Measurements from ENCODE around the gene KLK4. TPM values are rescaled to one million over a fixed set of nuclear protein-coding genes. Genes with fewer than 3 reads are reported as not detected.

The KLK4 gene
- total and polyA plus RNA-seq, 2 of the 4 experiments (the other 2 are of a cell fraction) = not detected

DNA sequence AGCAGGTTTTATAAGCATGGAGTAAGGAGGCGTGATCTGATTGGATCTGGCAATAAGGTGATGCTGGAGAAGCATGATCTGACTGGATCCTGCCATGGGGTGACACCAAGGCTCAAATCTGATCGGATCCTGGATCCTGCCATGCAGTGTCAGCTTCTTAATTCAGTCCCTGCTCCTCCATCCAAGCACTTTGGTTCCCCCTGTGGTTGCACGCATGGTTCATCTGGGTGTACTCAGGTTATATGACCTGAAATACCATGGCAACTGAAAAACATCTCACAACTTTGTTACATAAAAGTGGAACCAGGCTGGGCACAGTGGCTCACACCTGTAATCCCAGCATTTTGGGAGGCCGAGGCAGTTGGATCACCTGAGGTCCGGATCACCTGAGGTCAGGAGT is 17.6 kb upstream of the KLK4 start:
- Histone ChIP-seq H2BK15ac (ENCODE audit: low read depth, low read length) (no peak overlapping the region), H4K91ac (ENCODE audit: insufficient read depth, low read depth, low read length) (no peak overlapping the region), H3K56ac (ENCODE audit: extremely low read depth, insufficient read depth, low read length) (no peak overlapping the region), H3K27ac (ENCODE audit: insufficient read depth, low read length) (no peak overlapping the region), H2AFZ (replicated peaks; ENCODE audit: low read length, poor library complexity) (no peak overlapping the region), H4K5ac (ENCODE audit: low read depth, low read length) (no peak overlapping the region), H4K8ac (ENCODE audit: low read depth in 2 of 2, low read length in 2 of 2) (no peak overlapping the region), H3K14ac (replicated peaks; ENCODE audit: low read depth, low read length) (no peak overlapping the region), H3K36me3 (ENCODE audit: control insufficient read depth, insufficient read depth, low read length) (no peaks in the 10 kb centered on the region), H2AK9ac (replicated peaks; ENCODE audit: low read depth, low read length, poor library complexity) (no peak overlapping the region), H2BK5ac (ENCODE audit: low read depth, low read length, poor library complexity, severe bottlenecking) (no peak overlapping the region), H2AK5ac (ENCODE audit: low read depth, low read length) (no peak overlapping the region), H3K9me1 (ENCODE audit: insufficient read depth, low read length) (no peaks in the 10 kb centered on the region), H3K4ac (ENCODE audit: low read depth, low read length) (no peak overlapping the region), H2BK20ac (ENCODE audit: low read depth, low read length) (no peak overlapping the region), H2BK120ac (ENCODE audit: low read depth, low read length) (no peak overlapping the region), H3K4me3 (ENCODE audit: insufficient read depth, low read depth, low read length) (no peak overlapping the region), H3K23ac (ENCODE audit: low read depth, low read length) (no peak overlapping the region), H3K79me1 (ENCODE audit: low read depth in 1 of 2, low read length in 2 of 2) (no peaks in the 10 kb centered on the region), H3K4me1 (ENCODE audit: control insufficient read depth, insufficient read depth, low read length) (no peaks in the 10 kb centered on the region), H4K20me1 (ENCODE audit: insufficient read depth, low read length) (no peaks in the 10 kb centered on the region), H3K18ac (ENCODE audit: low read depth, low read length) (no peak overlapping the region), H3K4me2 (ENCODE audit: low read depth, low read length) (no peak overlapping the region), H3K27me3 (ENCODE audit: control insufficient read depth, insufficient read depth, low read length) (no peaks in the 10 kb centered on the region), H3K9me3 (ENCODE audit: control insufficient read depth, insufficient read depth, low read length) (no peaks in the 10 kb centered on the region), H3K9ac (ENCODE audit: low read depth, low read length) (no peak overlapping the region)
- DNase-seq (no peak), ATAC-seq (ENCODE audit: low read depth) (no peak)
- ChIA-PET POLR2A (ENCODE audit: unreplicated experiment) (no interaction called here), CTCF (interaction anchor here (0.5 kb wide), 1 partner anchor 166 kb away, joined by 7 read pairs; no protein-coding TSS in a partner anchor)
- in situ Hi-C loops (cut with MboI; ENCODE audit: low sequenced_read_pairs) (loop anchor here (10.0 kb wide), 1 partner anchor 564 kb away; the partner anchor contains the start of gene NAPSA), intact Hi-C loops (cut with micrococcal nuclease) (loop anchor here (10.0 kb wide), 1 partner anchor 124 kb away; no protein-coding TSS in a partner anchor), dilution Hi-C loops (cut with HindIII; ENCODE audit: low sequenced_read_pairs, unreplicated experiment) (no loop called here)
- 58% methylated on average over 3 of the region's 5 CpGs; no CpG with 5 or more reads in 1 of the 2 experiments for WGBS, 2 experiments (ENCODE audit: extremely low coverage in 2 of 2, insufficient read length in 1 of 2)
- no TSS peak for BruUV-seq (replicated peaks)
- TF ChIP-seq MAZ (IDR thresholded peaks at IDR 0.05; ENCODE audit: borderline replicate concordance, low read depth, low read length) (no peak), CEBPB (IDR thresholded peaks at IDR 0.05; ENCODE audit: low read depth, low read length) (no peak), MXI1 (IDR thresholded peaks at IDR 0.05; ENCODE audit: borderline replicate concordance, low read depth, low read length) (no peak), FOS (IDR thresholded peaks at IDR 0.05; ENCODE audit: low read depth, low read length) (no peak)

Measured in IMR-90 (cell line).